BLaER1 treated with 17β-estradiol and CSF1 and Interleukin-3, amounts not matched to agents 10 nM and 100 nM (cell line): ENCODE data around the gene TTC7B.

Source experiments
- H3K27ac ChIP-seq, 11 experiments: shearing (Covaris generic); formaldehyde crosslinking; 2 replicates each; pipeline ENCODE4 v1.8.1; 2022
- H3K27me3 ChIP-seq, 11 experiments: shearing (Covaris generic); formaldehyde crosslinking; 2 replicates each; pipeline ENCODE4 v1.8.1; 2022
- H3K36me3 ChIP-seq, 11 experiments: shearing (Covaris generic); formaldehyde crosslinking; 2 replicates each; pipeline ENCODE4 v1.8.1; 2022
- H3K4me1 ChIP-seq, 10 experiments: shearing (Covaris generic); formaldehyde crosslinking; 2 replicates each; pipeline ENCODE4 v1.8.1; 2022
- H3K4me2 ChIP-seq, 11 experiments: shearing (Covaris generic); formaldehyde crosslinking; 2 replicates each; pipeline ENCODE4 v1.8.1; 2022
- H3K4me3 ChIP-seq, 10 experiments: shearing (Covaris generic); formaldehyde crosslinking; 2 replicates each; pipeline ENCODE4 v1.8.1; 2022
- H3K9ac ChIP-seq, 11 experiments: shearing (Covaris generic); formaldehyde crosslinking; 2 replicates each; pipeline ENCODE4 v1.8.1; 2022
- H3K9me3 ChIP-seq, 11 experiments: shearing (Covaris generic); formaldehyde crosslinking; replicated peaks in 1 of 11; 2 replicates each; pipeline ENCODE4 v1.8.1; 2022
- H4K20me1 ChIP-seq, 11 experiments: shearing (Covaris generic); formaldehyde crosslinking; 2 replicates each; pipeline ENCODE4 v1.8.1; 2022
- Cebpa-rat ChIP-seq, 11 experiments: shearing (Covaris generic); IDR thresholded peaks; 2 replicates each; pipeline ENCODE4 v1.8.1; 2022

The TTC7B gene

GRCh38 chr14:90750701-90751100, 65.5 kb downstream of the TTC7B start:
- Histone ChIP-seq H3K27ac (no peak overlapping the region), H3K9ac (no peak overlapping the region), H3K36me3 (peaks cover 0 to 33% (median 11%) of the 10 kb centered on the region in 11 experiments; a peak in 9 of 22 replicates)

GRCh38 chr14:90750191-90750590, 66.0 kb downstream of the TTC7B start:
- Histone ChIP-seq H4K20me1 (0 out of 22 replicates have a peak, but pooled peaks cover 0 to 3% (median 0%) of the 10 kb centered on the region in 11 experiments), H3K36me3 (peaks cover 0 to 33% (median 11%) of the 10 kb centered on the region in 11 experiments; a peak in 9 of 22 replicates), H3K4me1 (no peaks in the 10 kb centered on the region), H3K27ac (no peak overlapping the region), H3K27me3 (no peaks in the 10 kb centered on the region), H3K4me2 (no peak overlapping the region), H3K4me3 (no peak overlapping the region), H3K9me3 (peaks cover 29 to 40% (median 36%) of the 10 kb centered on the region in 11 experiments), H3K9ac (no peak overlapping the region)
- TF ChIP-seq Cebpa-rat (IDR thresholded peaks at IDR 0.05) = no peak

More at GRCh38 chr14:90750701-90751100, 65.5 kb downstream of the TTC7B start:
- Histone ChIP-seq H3K4me3 (no peak overlapping the region), H3K4me1 (no peaks in the 10 kb centered on the region), H3K27me3 (no peaks in the 10 kb centered on the region), H3K4me2 (no peak overlapping the region), H4K20me1 (0 out of 22 replicates have a peak, but pooled peaks cover 0 to 3% (median 0%) of the 10 kb centered on the region in 11 experiments), H3K9me3 (peaks cover 29 to 40% (median 36%) of the 10 kb centered on the region in 11 experiments)
- TF ChIP-seq Cebpa-rat (IDR thresholded peaks at IDR 0.05) = no peak

- no peak overlapping the region for H3K27ac ChIP-seq
- H3K4me1 ChIP-seq = no peaks in the 10 kb centered on the region
- H3K36me3 ChIP-seq = peaks cover 5 to 51% (median 16%) of the 10 kb centered on the region in 11 experiments; a peak in 12 of 22 replicates
- H3K4me3 ChIP-seq = no peak overlapping the region
- no peak overlapping the region for H3K4me2 ChIP-seq
- no peaks in the 10 kb centered on the region for H4K20me1 ChIP-seq
- no peak overlapping the region for H3K9ac ChIP-seq
- TF ChIP-seq Cebpa-rat (IDR thresholded peaks at IDR 0.05) = no peak
- no peaks in the 10 kb centered on the region for H3K27me3 ChIP-seq
- H3K9me3 ChIP-seq = peaks cover 29 to 40% (median 36%) of the 10 kb centered on the region in 11 experiments
Measured at GRCh38 chr14:90747909-90748308, 68.3 kb downstream of the TTC7B start.

GRCh38 chr14:90743826-90744225, 72.4 kb downstream of the TTC7B start:
- Histone ChIP-seq H4K20me1 (no peaks in the 10 kb centered on the region), H3K27ac (no peak overlapping the region), H3K4me3 (no peak overlapping the region), H3K9ac (peak overlapping the region in 1 of 11 experiments; percentile 18; a peak in 1 of 22 replicates), H3K27me3 (no peaks in the 10 kb centered on the region), H3K4me2 (no peak overlapping the region), H3K9me3 (peaks cover 9 to 21% (median 18%) of the 10 kb centered on the region in 11 experiments), H3K4me1 (peaks cover 0 to 5% (median 0%) of the 10 kb centered on the region in 10 experiments; a peak in 1 of 20 replicates), H3K36me3 (peaks cover 4 to 49% (median 12%) of the 10 kb centered on the region in 11 experiments; a peak in 11 of 22 replicates)
- no peak for TF ChIP-seq Cebpa-rat (IDR thresholded peaks at IDR 0.05)

- H4K20me1 ChIP-seq = no peaks in the 10 kb centered on the region
- H3K4me2 ChIP-seq = no peak overlapping the region
- peaks cover 5 to 17% (median 14%) of the 10 kb centered on the region in 11 experiments for H3K9me3 ChIP-seq
- no peak overlapping the region for H3K4me3 ChIP-seq
- H3K36me3 ChIP-seq = peaks cover 3 to 45% (median 11%) of the 10 kb centered on the region in 11 experiments; a peak in 11 of 22 replicates
- H3K27ac ChIP-seq = no peak overlapping the region
- H3K27me3 ChIP-seq = no peaks in the 10 kb centered on the region
- no peak for TF ChIP-seq Cebpa-rat (IDR thresholded peaks at IDR 0.05)
- peaks cover 0 to 6% (median 0%) of the 10 kb centered on the region in 10 experiments; a peak in 1 of 20 replicates for H3K4me1 ChIP-seq
- H3K9ac ChIP-seq = peak overlapping the region in 1 of 11 experiments; percentile 18; a peak in 1 of 22 replicates
Measured at GRCh38 chr14:90743425-90743824, 72.8 kb downstream of the TTC7B start.

- Histone ChIP-seq H3K9ac (no peak overlapping the region), H3K27me3 (no peaks in the 10 kb centered on the region), H3K4me1 (peaks cover 0 to 6% (median 0%) of the 10 kb centered on the region in 10 experiments; a peak in 1 of 20 replicates), H4K20me1 (no peaks in the 10 kb centered on the region), H3K27ac (no peak overlapping the region), H3K36me3 (peaks cover 0 to 42% (median 9%) of the 10 kb centered on the region in 11 experiments; a peak in 8 of 22 replicates), H3K4me3 (no peak overlapping the region), H3K9me3 (peaks cover 0 to 10% (median 7%) of the 10 kb centered on the region in 11 experiments; a peak in 13 of 22 replicates), H3K4me2 (no peak overlapping the region)
- TF ChIP-seq Cebpa-rat (IDR thresholded peaks at IDR 0.05) = no peak
Measured at GRCh38 chr14:90742729-90743128, 73.5 kb downstream of the TTC7B start.

GRCh38 chr14:90742252-90742651, 74.0 kb downstream of the TTC7B start:
- Histone ChIP-seq H3K4me2 (no peak overlapping the region), H3K4me3 (no peak overlapping the region), H3K4me1 (peaks cover 0 to 6% (median 0%) of the 10 kb centered on the region in 10 experiments; a peak in 1 of 20 replicates), H3K9me3 (peaks cover 0 to 5% (median 2%) of the 10 kb centered on the region in 11 experiments; a peak in 11 of 22 replicates), H3K9ac (no peak overlapping the region), H4K20me1 (no peaks in the 10 kb centered on the region), H3K36me3 (peaks cover 0 to 42% (median 9%) of the 10 kb centered on the region in 11 experiments; a peak in 8 of 22 replicates), H3K27me3 (no peaks in the 10 kb centered on the region), H3K27ac (no peak overlapping the region)
- TF ChIP-seq Cebpa-rat (IDR thresholded peaks at IDR 0.05) = no peak

GRCh38 chr14:90741682-90741946, 74.6 kb downstream of the TTC7B start:
- no peak overlapping the region for H3K9ac ChIP-seq
- H4K20me1 ChIP-seq = no peaks in the 10 kb centered on the region
- no peak for TF ChIP-seq Cebpa-rat (IDR thresholded peaks at IDR 0.05)
- no peaks in the 10 kb centered on the region for H3K9me3 ChIP-seq
- H3K4me3 ChIP-seq = no peak overlapping the region
- H3K27ac ChIP-seq = no peak overlapping the region
- H3K4me2 ChIP-seq = no peak overlapping the region
- H3K4me1 ChIP-seq = peaks cover 0 to 6% (median 0%) of the 10 kb centered on the region in 10 experiments; a peak in 1 of 20 replicates
- H3K36me3 ChIP-seq = peaks cover 0 to 42% (median 9%) of the 10 kb centered on the region in 11 experiments; a peak in 8 of 22 replicates
- no peaks in the 10 kb centered on the region for H3K27me3 ChIP-seq

- Histone ChIP-seq H3K27me3 (no peaks in the 10 kb centered on the region), H3K9ac (no peak overlapping the region), H3K4me2 (no peak overlapping the region), H3K9me3 (no peaks in the 10 kb centered on the region), H4K20me1 (no peaks in the 10 kb centered on the region), H3K4me1 (peaks cover 0 to 6% (median 0%) of the 10 kb centered on the region in 10 experiments; a peak in 1 of 20 replicates), H3K36me3 (peaks cover 0 to 42% (median 9%) of the 10 kb centered on the region in 11 experiments; a peak in 8 of 22 replicates), H3K27ac (no peak overlapping the region), H3K4me3 (no peak overlapping the region)
- no peak for TF ChIP-seq Cebpa-rat (IDR thresholded peaks at IDR 0.05)
Measured at GRCh38 chr14:90740946-90741681, 75.1 kb downstream of the TTC7B start.
